ENCODE results near the gene GUK1.

The GUK1 gene

GRCh38 chr1:228152097-228152917, 12.2 kb downstream of the GUK1 start:
- DNase-seq = no peak

- no peak for DNase-seq
Measured at GRCh38 chr1:228152918-228153258, 12.8 kb downstream of the GUK1 start.

DNA sequence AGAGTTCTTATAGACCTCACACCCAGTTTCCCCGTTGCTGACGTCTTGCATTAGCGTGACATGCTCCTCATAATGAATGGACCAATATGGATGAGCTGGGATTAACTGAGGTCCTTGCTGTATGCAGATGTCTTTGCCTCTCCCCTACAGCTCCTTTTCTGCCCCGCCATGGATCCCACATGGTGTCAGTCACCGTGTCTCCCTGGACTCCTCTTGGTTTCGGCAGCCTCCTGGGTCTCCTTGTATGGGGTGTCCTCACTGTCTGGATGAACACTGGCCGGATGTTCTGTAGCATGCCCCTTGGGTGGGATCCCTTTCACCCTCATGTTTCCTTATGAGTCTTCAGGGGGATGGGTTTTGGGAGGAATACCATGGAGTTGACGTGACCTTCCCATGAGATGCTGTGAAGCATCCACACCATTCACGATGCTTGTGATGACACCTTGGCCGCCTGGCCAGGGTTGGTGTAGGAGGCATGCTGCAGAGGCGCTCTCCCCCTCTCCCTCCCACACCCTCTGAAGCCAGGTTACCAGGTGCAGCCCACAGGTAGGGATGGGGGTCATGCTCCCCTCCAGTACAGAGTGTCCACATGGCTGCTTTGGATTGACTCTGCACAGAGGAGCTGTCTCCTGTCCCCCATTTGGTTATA, 14.1 kb downstream of the GUK1 start:
- no peak for DNase-seq

GRCh38 chr1:228154670-228155571, 14.8 kb downstream of the GUK1 start:
- DNase-seq = no peak

GRCh38 chr1:228155596-228156514, 15.8 kb downstream of the GUK1 start:
- DNase-seq = no peak

- no peak for DNase-seq
Measured at GRCh38 chr1:228156515-228156881, 16.4 kb downstream of the GUK1 start.

DNA sequence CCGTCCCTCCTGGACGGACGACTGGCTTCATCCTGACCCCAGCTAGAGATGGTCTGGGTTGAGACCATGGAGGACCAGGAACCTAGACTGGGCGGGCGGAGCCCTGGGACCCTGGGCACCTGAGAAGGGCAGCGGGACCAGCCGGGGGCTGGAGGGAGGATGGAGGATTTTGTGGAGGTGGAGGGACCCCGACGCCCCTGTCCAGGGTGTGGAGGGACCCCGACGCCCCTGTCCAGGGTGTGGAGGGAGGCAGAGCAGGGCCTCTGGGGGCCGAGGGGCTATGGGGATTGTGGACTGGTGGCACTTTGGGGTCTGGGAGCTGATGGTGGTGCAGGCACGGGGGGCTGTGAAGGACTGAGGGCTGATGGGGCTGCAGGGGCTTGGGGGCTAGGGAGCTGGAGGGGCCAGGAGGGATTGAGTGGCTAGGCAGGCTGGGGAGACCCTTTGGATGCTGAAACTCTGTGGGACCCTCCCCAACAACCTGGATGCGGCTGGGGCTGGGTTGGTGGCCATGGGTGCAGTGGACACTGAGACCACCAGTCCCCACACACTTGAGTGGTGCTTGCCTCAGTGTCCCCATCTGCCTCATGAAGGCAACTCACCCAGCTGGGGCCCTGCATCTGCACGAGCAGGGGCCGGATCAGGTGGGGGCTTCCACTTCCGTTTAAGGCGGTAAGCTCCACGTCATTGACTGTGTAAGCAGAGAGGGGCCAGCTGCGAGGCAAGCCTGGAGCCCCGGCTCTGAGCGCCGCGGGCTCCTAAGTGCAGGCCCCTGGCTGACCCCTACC, 17.1 kb downstream of the GUK1 start:
- DNase-seq = no peak

GRCh38 chr1:228157729-228158126, 17.6 kb downstream of the GUK1 start:
- DNase-seq = no peak

GRCh38 chr1:228158151-228159007, 18.3 kb downstream of the GUK1 start:
- DNase-seq = no peak

DNA sequence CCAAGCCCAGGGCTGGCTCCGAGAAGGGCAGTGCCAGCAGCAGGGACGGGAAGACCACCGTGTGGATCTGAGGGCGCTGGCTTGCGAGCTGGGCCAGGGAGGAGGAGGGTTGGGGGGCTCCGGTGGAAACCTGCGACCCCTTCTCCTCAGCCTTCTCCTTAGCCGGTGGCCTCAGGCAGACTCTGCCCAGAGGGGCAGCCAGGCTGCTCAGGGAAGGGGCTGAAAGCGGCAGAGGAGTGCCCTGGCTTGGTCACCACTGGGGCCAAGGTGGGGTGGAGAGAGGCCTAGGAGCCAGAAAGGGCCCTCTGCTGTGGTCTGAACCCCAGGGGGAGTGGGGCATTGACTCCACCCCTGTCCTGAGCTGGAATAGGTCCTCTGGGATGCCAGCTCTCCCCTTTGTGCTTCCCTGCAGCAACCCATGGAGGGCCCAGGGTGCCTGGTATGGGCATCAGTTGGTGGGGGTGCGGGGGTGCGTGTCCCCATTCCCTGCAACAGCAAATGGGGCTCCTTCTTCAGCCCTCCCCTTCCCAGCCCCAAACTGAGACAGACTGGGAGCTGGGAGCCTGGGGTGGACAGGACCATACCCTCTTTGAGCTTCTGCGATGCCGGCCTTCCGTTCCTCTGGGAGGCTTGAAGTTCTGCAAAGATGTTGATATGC, 19.1 kb downstream of the GUK1 start:
- DNase-seq = no peak

GRCh38 chr1:228160201-228160761, 20.2 kb downstream of the GUK1 start:
- no peak for DNase-seq

GRCh38 chr1:228161362-228161761, 21.3 kb downstream of the GUK1 start:
- DNase-seq = no peak

DNA sequence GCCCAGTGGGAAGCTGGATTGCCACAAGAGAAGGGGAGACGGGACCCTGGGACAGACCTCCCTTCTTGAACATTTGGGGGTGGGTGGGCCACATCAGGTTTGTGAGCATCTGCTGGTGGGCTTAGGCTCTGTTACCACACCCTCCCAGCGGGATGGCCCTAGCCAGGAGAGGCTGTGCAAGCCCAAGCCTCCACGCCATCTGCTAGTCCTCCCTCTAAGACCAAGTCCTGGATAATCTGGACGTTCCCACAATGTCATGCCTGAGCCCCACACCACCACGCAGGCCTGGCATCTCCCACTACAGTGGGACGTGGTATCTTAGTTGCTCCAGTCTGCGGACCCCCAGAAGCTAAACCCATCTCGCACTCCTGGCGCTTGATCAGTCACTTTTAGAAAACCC, 21.8 kb downstream of the GUK1 start:
- DNase-seq = no peak

- no peak for DNase-seq
Measured at GRCh38 chr1:228162286-228163006, 22.4 kb downstream of the GUK1 start.

DNA sequence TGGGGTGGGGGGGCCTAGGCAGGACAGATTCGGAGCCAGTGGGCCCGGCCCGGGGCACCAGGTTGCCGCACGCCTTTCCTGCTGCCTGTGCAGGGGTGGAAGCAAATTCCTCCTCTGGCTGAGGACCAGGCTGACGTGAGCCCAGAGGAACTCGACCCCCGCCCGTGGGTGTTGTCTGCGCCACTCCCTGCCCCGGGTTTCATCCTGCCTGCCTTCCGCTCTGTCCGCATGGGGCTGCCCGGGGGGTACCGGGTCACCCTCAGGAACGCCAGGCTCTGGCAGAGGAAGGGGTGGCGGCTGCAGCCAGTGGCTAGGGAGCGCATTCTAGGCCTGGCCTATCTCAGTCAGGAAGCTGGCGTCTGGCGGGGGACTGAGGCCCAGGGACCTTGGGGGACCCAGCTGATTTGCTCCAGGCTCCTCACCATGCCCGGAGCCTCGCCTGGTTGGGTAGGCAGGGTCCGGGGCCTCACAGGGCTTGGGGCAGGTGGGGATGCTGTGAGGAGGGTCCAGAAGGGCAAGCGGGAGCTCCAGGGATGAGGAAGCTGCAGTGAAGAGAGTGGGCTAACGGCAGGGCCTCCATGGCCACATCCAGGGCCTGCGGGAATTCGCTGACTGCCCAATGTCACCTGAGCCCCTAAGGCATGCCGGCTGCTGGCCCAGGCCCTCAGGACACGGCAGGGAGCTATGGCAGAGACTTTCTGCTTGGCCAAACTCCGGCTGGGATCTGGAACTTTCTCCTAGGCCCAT, 23.1 kb downstream of the GUK1 start:
- DNase-seq = no peak

- no peak for DNase-seq
Measured at GRCh38 chr1:228163776-228164519, 23.9 kb downstream of the GUK1 start.

- DNase-seq = no peak
Measured at GRCh38 chr1:228164561-228165371, 24.7 kb downstream of the GUK1 start.
